Measurements from ENCODE around the gene CYP27A1.

GRCh38 chr2:218863021-218863520, 81.1 kb downstream of the CYP27A1 start:
- no peak for TF ChIP-seq CTCF (IDR thresholded peaks at IDR 0.05)
- no peak for TF ChIP-seq EZH2 (IDR thresholded peaks at IDR 0.05)
- TF ChIP-seq EZH2phosphoT487 (IDR thresholded peaks at IDR 0.05), result no peak

Data from neural progenitor cell (in vitro differentiated cells).